Keratinocyte (primary cell): ENCODE results near the gene TMA7B. TPM values are rescaled to one million over a fixed set of nuclear protein-coding genes. Genes with fewer than 3 reads are reported as not detected.

Experiments
- DNase-seq: peaks from one replicate; pipeline ENCODE4 v3.0.0-alpha.2; 2011; ENCODE audit warnings: low read depth, missing footprints, low spot score
- FAIRE-seq: peaks from 2 replicates; lab custom pipeline; 2011; peaks lifted over from hg19 to GRCh38; lab: Jason Lieb, UNC
- H2AFZ ChIP-seq: 2 replicates; pipeline ENCODE4 v1.6.0; 2012; ENCODE audit warnings: low read length, control low read depth, inconsistent platforms; ENCODE audit not compliant: control insufficient read depth
- H3K27ac ChIP-seq: 2 replicates; pipeline ENCODE4 v1.5.1; 2011; ENCODE audit warnings: low read length; ENCODE audit not compliant: control insufficient read depth, insufficient read depth
- H3K27me3 ChIP-seq: 3 replicates; pipeline ENCODE4 v1.6.0; 2011; ENCODE audit warnings: low read length; ENCODE audit not compliant: control insufficient read depth, insufficient read depth; ENCODE audit errors: extremely low read depth
- H3K36me3 ChIP-seq, 2 experiments: 2 replicates in 1 of 2; 3 replicates in 1 of 2; pipeline ENCODE4 v1.5.1; 2011; ENCODE audit warnings: low read length in 2 of 2, mild to moderate bottlenecking in 1 of 2; ENCODE audit not compliant: control insufficient read depth in 2 of 2, insufficient read depth in 2 of 2; ENCODE audit errors: extremely low read depth in 1 of 2
- H3K4me1 ChIP-seq: 3 replicates; pipeline ENCODE4 v1.5.1; 2011; ENCODE audit warnings: low read length; ENCODE audit not compliant: control insufficient read depth, insufficient read depth; ENCODE audit errors: extremely low read depth
- H3K4me2 ChIP-seq: 3 replicates; pipeline ENCODE4 v1.6.0; 2011; ENCODE audit warnings: low read depth, low read length; ENCODE audit not compliant: control insufficient read depth, insufficient read depth; ENCODE audit errors: extremely low read depth
- H3K4me3 ChIP-seq, 3 experiments: fragments of 200-600 bp in 1 of 3; sonication (generic) in 1 of 3; 2 replicates in 2 of 3; 3 replicates in 1 of 3; pipeline ENCODE4 v1.5.1; 2011 to 2016; ENCODE audit warnings: low read length in 3 of 3, mild to moderate bottlenecking in 3 of 3, control low read depth in 2 of 3, inconsistent platforms in 1 of 3, low read depth in 1 of 3, mixed read lengths in 1 of 3, mixed run types in 1 of 3, moderate library complexity in 1 of 3; ENCODE audit not compliant: control insufficient read depth in 2 of 3, insufficient read depth in 2 of 3; ENCODE audit errors: extremely low read depth in 1 of 3
- H3K79me2 ChIP-seq: 2 replicates; pipeline ENCODE4 v1.6.0; 2012; ENCODE audit warnings: low read length; ENCODE audit not compliant: control insufficient read depth, insufficient read depth
- H3K9ac ChIP-seq: 3 replicates; pipeline ENCODE4 v1.6.0; 2011; ENCODE audit warnings: low read length; ENCODE audit not compliant: control insufficient read depth, insufficient read depth; ENCODE audit errors: extremely low read depth
- H3K9me1 ChIP-seq: 3 replicates; pipeline ENCODE4 v1.6.0; 2011; ENCODE audit warnings: low read length; ENCODE audit not compliant: control insufficient read depth, insufficient read depth; ENCODE audit errors: extremely low read depth
- H3K9me3 ChIP-seq: 2 replicates; pipeline ENCODE4 v1.5.1; 2012; ENCODE audit warnings: low read depth, low read length; ENCODE audit not compliant: control insufficient read depth
- H4K20me1 ChIP-seq: 3 replicates; pipeline ENCODE4 v1.6.0; 2011; ENCODE audit warnings: low read length; ENCODE audit not compliant: control insufficient read depth, insufficient read depth; ENCODE audit errors: extremely low read depth
- CTCF ChIP-seq, 3 experiments: IDR thresholded peaks in 1 of 3; conservative IDR thresholded peaks in 1 of 3; optimal IDR thresholded peaks in 1 of 3; 2 replicates in 2 of 3; 3 replicates in 1 of 3; pipeline versions ENCODE3 to v1.5.1; 2011; ENCODE audit warnings: low read length in 3 of 3, mild to moderate bottlenecking in 3 of 3, moderate library complexity in 2 of 3, control low read depth in 1 of 3, inconsistent platforms in 1 of 3; ENCODE audit not compliant: insufficient read depth in 2 of 3; ENCODE audit errors: extremely low read depth in 1 of 3
- EZH2 ChIP-seq: IDR thresholded peaks from one replicate; pipeline ENCODE4 v1.6.1; 2012; ENCODE audit warnings: inconsistent platforms, mild to moderate bottlenecking, low read length, moderate library complexity
- dilution Hi-C: fragments of 300-500 bp; cut with MboI; formaldehyde crosslinking; loops from one replicate; pipeline ENCODE4 v1.7.0; 2020; ENCODE audit warnings: low sequenced_read_pairs; ENCODE audit not compliant: extremely low pct_ligation_motif_present
- polyA plus RNA-seq, 5 experiments: library from polyadenylated mRNA; depleted of rRNA in 3 of 5; stranded (reverse) in 3 of 5; stranded (forward) in 1 of 5; unstranded in 1 of 5; fragments of >200 nt; gene quantifications; 1 replicate in 1 of 5; 2 replicates in 3 of 5; 3 replicates in 1 of 5; pipeline versions ENCODE4 v1.2.1 to v1.2.3, GENCODE V29; 2011 to 2012; ENCODE audit warnings: missing spikeins in 2 of 5, low read depth in 1 of 5, low replicate concordance in 1 of 5

TMA7B gene
- polyA plus RNA-seq, 1 donor (not counting 4 experiments of a cell fraction or from before 2014, with no cell fraction given) = not detected

- Histone ChIP-seq H3K4me1 (no peaks in the 10 kb centered on the region), H3K79me2 (no peaks in the 10 kb centered on the region), H4K20me1 (no peaks in the 10 kb centered on the region), H3K4me2 (no peak overlapping the region), H2AFZ (no peak overlapping the region), H3K4me3 (no peak overlapping the region), H3K9ac (no peak overlapping the region), H3K27ac (no peak overlapping the region), H3K9me1 (no peaks in the 10 kb centered on the region), H3K9me3 (no peaks in the 10 kb centered on the region), H3K36me3 (no peaks in the 10 kb centered on the region), H3K27me3 (peaks cover 39% of the 10 kb centered on the region)
- dilution Hi-C loops = no loop called here
- TF ChIP-seq CTCF (optimal IDR thresholded peaks at IDR 0.05 in 1 of 3, IDR thresholded peaks at IDR 0.05 in 1 of 3, conservative IDR thresholded peaks at IDR 0.05 in 1 of 3; ENCODE audit: extremely low read depth in 1 of 3, insufficient read depth in 2 of 3, low read length in 3 of 3) = no peak
- no peak for DNase-seq
- FAIRE-seq = no peak
Measured at GRCh38 chr22:39936523-39937145, 23.6 kb upstream of the TMA7B start.

- H3K9me1 ChIP-seq = no peaks in the 10 kb centered on the region
- DNase-seq (no peak), FAIRE-seq (no peak)
- TF ChIP-seq CTCF (optimal IDR thresholded peaks at IDR 0.05 in 1 of 3, IDR thresholded peaks at IDR 0.05 in 1 of 3, conservative IDR thresholded peaks at IDR 0.05 in 1 of 3; ENCODE audit: extremely low read depth in 1 of 3, insufficient read depth in 2 of 3, low read length in 3 of 3) (no peak), EZH2 (no peak)
- H3K4me3 ChIP-seq = no peak overlapping the region
- no peaks in the 10 kb centered on the region for H3K9me3 ChIP-seq
- H3K36me3 ChIP-seq = no peaks in the 10 kb centered on the region
- no peaks in the 10 kb centered on the region for H4K20me1 ChIP-seq
- no peak overlapping the region for H3K27ac ChIP-seq
- H3K4me2 ChIP-seq = no peak overlapping the region
- H3K27me3 ChIP-seq = peaks cover 39% of the 10 kb centered on the region
- no peak overlapping the region for H2AFZ ChIP-seq
- dilution Hi-C loops = no loop called here
- no peaks in the 10 kb centered on the region for H3K4me1 ChIP-seq
- no peak overlapping the region for H3K9ac ChIP-seq
- no peaks in the 10 kb centered on the region for H3K79me2 ChIP-seq
Measured at GRCh38 chr22:39937906-39938305, 22.3 kb upstream of the TMA7B start.
